Measurements from ENCODE around the gene RTEL1.

Gene RTEL1

GRCh38 chr20:63686094-63686491 lies 28.0 kb downstream of the RTEL1 start:
- DNase-seq (ENCODE audit: low spot score): no peak
- in situ Hi-C loops (cut with MboI; ENCODE audit: low pct_unique_long_range_greater_than_20kb, low sequenced_read_pairs, unreplicated experiment): no loop called here
- TF ChIP-seq CTCF (IDR thresholded peaks at IDR 0.05; ENCODE audit: extremely low read depth, insufficient read depth, missing control alignments): no peak

- no peak for TF ChIP-seq CTCF (IDR thresholded peaks at IDR 0.05; ENCODE audit: extremely low read depth, insufficient read depth, missing control alignments)
- in situ Hi-C loops (cut with MboI; ENCODE audit: low pct_unique_long_range_greater_than_20kb, low sequenced_read_pairs, unreplicated experiment): no loop called here
- peak; percentile 60 for DNase-seq (ENCODE audit: low spot score)
These were observed 28.6 kb downstream of the RTEL1 start for GRCh38 chr20:63686492-63687321.

- in situ Hi-C loops (cut with MboI; ENCODE audit: low pct_unique_long_range_greater_than_20kb, low sequenced_read_pairs, unreplicated experiment): no loop called here
- TF ChIP-seq CTCF (IDR thresholded peaks at IDR 0.05; ENCODE audit: extremely low read depth, insufficient read depth, missing control alignments): no peak
- DNase-seq (ENCODE audit: low spot score): no peak
These were observed 29.5 kb downstream of the RTEL1 start for GRCh38 chr20:63687419-63688178.

GRCh38 chr20:63688228-63689045 lies 30.3 kb downstream of the RTEL1 start:
- in situ Hi-C loops (cut with MboI; ENCODE audit: low pct_unique_long_range_greater_than_20kb, low sequenced_read_pairs, unreplicated experiment): no loop called here
- no peak for DNase-seq (ENCODE audit: low spot score)
- no peak for TF ChIP-seq CTCF (IDR thresholded peaks at IDR 0.05; ENCODE audit: extremely low read depth, insufficient read depth, missing control alignments)

GRCh38 chr20:63689046-63690002 lies 31.2 kb downstream of the RTEL1 start:
- in situ Hi-C loops (cut with MboI; ENCODE audit: low pct_unique_long_range_greater_than_20kb, low sequenced_read_pairs, unreplicated experiment): no loop called here
- DNase-seq (ENCODE audit: low spot score): no peak
- no peak for TF ChIP-seq CTCF (IDR thresholded peaks at IDR 0.05; ENCODE audit: extremely low read depth, insufficient read depth, missing control alignments)

Data from GM13977 (cell line).